ACC112 (cell line): ENCODE measurements around the gene CCDC71.

Experiments used
- H2AFZ ChIP-seq: fragments of 200-600 bp; sonication (generic); one replicate; pipeline ENCODE4 v1.6.0; 2017; ENCODE audit warnings: antibody characterized with exemption, low read length; ENCODE audit not compliant: unreplicated experiment
- H3K27ac ChIP-seq: fragments of 200-600 bp; sonication (generic); 2 replicates; pipeline ENCODE4 v1.5.1; 2014; ENCODE audit warnings: low read depth, mild to moderate bottlenecking, antibody characterized with exemption, low read length, moderate library complexity
- H3K27me3 ChIP-seq: fragments of 200-600 bp; sonication (generic); 2 replicates; pipeline ENCODE4 v1.6.1; 2014; ENCODE audit warnings: mild to moderate bottlenecking, antibody characterized with exemption, low read length, moderate library complexity, mixed read lengths; ENCODE audit not compliant: insufficient read depth
- H3K36me3 ChIP-seq: fragments of 200-600 bp; sonication (generic); 2 replicates; pipeline ENCODE4 v1.6.1; 2016; ENCODE audit warnings: mild to moderate bottlenecking, antibody characterized with exemption, low read length, moderate library complexity, mixed read lengths; ENCODE audit not compliant: insufficient read depth
- H3K4me1 ChIP-seq: fragments of 200-600 bp; sonication (generic); one replicate; pipeline ENCODE4 v1.6.1; 2016; ENCODE audit warnings: low read length, mixed read lengths; ENCODE audit not compliant: insufficient read depth, unreplicated experiment, control insufficient read depth
- H3K4me3 ChIP-seq: fragments of 200-600 bp; sonication (generic); 2 replicates; pipeline ENCODE4 v1.5.1; 2014; ENCODE audit warnings: mild to moderate bottlenecking, low read depth, low read length
- H3K79me2 ChIP-seq: fragments of 200-600 bp; sonication (generic); one replicate; pipeline ENCODE4 v1.6.0; 2016; ENCODE audit warnings: low read length; ENCODE audit not compliant: control insufficient read depth, unreplicated experiment, insufficient read depth

The CCDC71 gene

DNA sequence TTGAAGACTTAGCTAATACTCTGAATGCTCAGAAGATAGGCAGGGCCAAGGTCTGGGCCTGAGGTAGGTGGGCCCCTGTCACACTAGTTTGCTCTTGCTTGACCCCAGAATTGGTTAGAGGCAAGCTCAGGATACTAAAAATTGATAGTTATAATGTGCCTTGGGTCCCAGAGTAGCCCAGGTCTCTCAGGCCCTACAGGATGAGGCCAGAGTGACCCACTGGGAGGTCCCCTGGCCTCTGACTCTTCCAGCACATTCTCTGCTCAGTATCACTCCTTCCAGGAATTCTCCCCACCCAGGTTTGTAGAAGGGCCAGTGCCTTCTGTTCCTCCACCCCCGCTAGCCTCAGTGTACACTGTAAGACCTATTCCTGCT lies 4.6 kb upstream of the CCDC71 start:
- H3K79me2 ChIP-seq: peaks cover 13% of the 10 kb centered on the region
- H3K36me3 ChIP-seq: no peaks in the 10 kb centered on the region; the same call in 1 of the 2 replicates
- H2AFZ ChIP-seq: peak overlapping the region; percentile 90
- peaks cover 37% of the 10 kb centered on the region for H3K4me1 ChIP-seq
- no peak overlapping the region for H3K27ac ChIP-seq
- H3K27me3 ChIP-seq: no peaks in the 10 kb centered on the region
- H3K4me3 ChIP-seq: peak overlapping the region; percentile 84

DNA sequence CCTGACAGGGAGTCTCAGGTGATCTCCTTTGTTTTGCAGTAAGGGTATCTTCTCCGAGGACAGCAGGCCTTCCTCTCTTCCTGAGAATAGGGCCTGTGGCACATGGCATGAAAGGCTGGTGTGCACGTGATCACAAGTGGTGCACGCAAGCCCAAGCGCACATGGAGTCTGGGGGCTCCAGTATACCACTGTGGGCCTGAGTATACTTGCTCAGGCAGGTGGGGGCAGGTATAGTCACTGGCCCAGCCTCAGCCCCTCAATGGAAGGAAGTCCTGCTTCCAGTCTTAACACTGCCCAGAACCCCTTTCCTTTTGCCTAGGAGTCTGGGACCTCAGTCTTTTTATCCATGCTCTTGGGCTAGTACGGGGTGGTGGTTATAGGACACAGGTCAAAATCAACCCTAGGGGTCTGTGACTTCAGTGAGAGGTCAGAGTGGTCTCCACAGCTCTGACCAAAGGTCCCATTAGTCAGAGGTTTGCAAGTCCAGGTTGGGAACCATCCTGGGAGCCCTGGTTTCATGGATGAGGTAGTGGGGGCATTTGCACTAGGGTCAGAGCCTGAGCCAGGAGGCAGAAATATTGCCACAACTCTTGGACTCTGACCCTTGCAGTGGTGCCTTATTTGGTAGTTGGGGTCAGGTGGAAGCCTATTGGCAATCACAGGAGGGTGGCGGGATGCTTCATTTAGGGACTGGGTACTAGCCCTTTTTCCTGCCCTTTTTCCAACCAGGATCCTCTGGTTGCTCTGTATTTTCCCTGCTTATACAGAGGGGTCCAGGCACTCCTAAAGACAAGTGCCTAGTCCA lies 823 bp upstream of the CCDC71 start:
- H3K79me2 ChIP-seq: peaks cover 35% of the 10 kb centered on the region
- H3K4me1 ChIP-seq: peaks cover 24% of the 10 kb centered on the region
- peaks cover 12% of the 10 kb centered on the region; the same call in 1 of the 2 replicates for H3K36me3 ChIP-seq
- H3K27me3 ChIP-seq: no peaks in the 10 kb centered on the region
- no peak overlapping the region for H3K27ac ChIP-seq
- peak overlapping the region; percentile 95 for H3K4me3 ChIP-seq
- H2AFZ ChIP-seq: peak overlapping the region; percentile 98

DNA sequence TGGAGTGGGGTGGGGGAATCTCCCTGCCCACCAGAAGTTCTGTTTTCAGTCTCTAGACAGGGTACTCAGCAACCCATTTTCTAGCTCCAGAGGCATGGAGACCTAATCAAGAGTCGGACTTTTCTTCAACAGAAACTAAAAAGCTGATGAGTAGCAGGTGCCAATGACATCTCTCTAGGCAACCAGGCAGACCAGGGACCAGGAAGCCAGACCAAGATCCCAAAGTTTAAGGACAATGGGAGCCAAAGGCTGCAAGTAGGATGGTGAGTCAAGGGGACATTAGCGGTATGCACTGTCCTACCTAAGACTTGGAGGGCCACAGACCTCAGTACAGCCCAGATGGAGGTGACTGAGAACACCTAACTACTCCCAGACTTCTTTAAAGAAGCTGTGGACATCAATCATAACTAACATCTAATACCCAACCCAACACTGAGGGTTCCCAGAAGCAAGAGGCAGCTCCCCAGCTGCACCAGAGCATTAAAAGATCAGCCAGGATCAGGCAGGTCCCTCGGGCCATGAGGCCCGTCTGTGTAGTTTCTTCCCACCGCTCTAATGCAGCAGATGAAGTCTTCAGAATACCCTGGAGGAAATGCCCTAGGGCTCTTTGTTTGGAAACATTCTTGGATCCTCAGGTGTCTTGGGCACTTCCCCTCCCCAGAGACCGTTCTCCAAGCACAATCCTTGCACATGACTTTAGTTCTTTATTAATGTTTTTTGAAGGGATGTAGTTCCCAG lies 979 bp downstream of the CCDC71 start:
- Histone ChIP-seq H3K27me3 (no peaks in the 10 kb centered on the region), H3K79me2 (peaks cover 34% of the 10 kb centered on the region), H2AFZ (no peak overlapping the region), H3K4me3 (peak overlapping the region; percentile 95), H3K27ac (peak overlapping the region; percentile 36), H3K36me3 (peaks cover 13% of the 10 kb centered on the region; the same call in 1 of the 2 replicates), H3K4me1 (peaks cover 15% of the 10 kb centered on the region)

DNA sequence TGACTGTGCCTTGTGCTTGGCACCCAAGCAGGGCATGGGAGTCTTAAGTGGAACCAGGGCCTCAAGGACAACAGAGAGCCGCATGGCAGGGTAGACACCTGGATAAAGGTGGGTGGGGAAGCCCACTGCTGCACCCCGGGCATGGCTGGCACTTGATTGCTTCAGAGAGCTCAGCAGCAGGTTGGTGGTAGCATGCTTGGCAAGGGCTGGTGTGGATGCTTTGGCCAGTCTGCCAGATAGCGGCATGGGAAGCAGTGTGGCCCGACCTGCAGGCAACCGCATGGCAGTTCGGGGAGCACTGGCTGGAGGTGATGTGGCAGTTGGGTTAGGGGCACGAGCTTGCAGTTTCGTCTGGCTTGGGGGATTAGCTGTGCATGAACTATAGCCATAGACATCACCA lies 2.5 kb downstream of the CCDC71 start:
- no peak overlapping the region for H3K4me3 ChIP-seq
- no peak overlapping the region for H2AFZ ChIP-seq
- no peaks in the 10 kb centered on the region for H3K27me3 ChIP-seq
- peaks cover 34% of the 10 kb centered on the region for H3K79me2 ChIP-seq
- peaks cover 15% of the 10 kb centered on the region for H3K4me1 ChIP-seq
- peaks cover 13% of the 10 kb centered on the region; the same call in 1 of the 2 replicates for H3K36me3 ChIP-seq
- H3K27ac ChIP-seq: no peak overlapping the region

DNA sequence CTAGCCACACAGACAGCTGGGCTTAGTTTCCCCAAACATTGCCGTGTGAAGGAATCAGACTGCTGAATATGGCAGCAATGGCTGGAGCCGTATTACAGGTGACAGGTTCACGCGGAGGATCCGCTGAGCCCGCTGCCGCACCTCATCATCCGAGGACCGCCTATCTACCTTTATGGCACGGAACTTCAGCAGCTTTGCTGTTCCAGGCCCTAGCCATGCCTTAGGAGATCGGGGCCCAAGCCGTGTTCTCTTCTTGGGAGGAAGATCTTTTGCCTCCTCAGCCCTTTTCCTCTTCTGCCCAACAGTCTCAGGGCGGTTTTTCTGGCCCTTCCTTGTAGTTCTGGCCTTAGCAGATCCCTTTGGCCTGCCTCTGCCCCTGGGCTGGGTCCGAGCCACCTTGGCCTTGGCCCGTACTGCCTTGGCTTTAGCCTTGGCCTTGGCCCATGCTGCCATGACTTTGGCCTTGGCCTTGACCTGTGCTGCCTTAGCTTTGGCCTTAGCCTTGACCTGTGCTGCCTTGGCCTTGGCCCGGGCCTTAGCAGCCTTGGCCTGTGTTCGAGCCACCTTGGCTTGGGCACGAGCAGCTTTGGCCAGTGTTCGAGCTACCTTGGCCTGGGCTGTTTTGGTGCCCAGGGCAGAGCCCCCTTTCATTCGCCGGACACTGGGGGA lies 3.2 kb downstream of the CCDC71 start:
- Histone ChIP-seq H3K27me3 (no peaks in the 10 kb centered on the region), H3K27ac (no peak overlapping the region), H2AFZ (no peak overlapping the region), H3K79me2 (peaks cover 34% of the 10 kb centered on the region), H3K4me3 (no peak overlapping the region), H3K36me3 (peaks cover 13% of the 10 kb centered on the region; the same call in 1 of the 2 replicates), H3K4me1 (peaks cover 15% of the 10 kb centered on the region)

DNA sequence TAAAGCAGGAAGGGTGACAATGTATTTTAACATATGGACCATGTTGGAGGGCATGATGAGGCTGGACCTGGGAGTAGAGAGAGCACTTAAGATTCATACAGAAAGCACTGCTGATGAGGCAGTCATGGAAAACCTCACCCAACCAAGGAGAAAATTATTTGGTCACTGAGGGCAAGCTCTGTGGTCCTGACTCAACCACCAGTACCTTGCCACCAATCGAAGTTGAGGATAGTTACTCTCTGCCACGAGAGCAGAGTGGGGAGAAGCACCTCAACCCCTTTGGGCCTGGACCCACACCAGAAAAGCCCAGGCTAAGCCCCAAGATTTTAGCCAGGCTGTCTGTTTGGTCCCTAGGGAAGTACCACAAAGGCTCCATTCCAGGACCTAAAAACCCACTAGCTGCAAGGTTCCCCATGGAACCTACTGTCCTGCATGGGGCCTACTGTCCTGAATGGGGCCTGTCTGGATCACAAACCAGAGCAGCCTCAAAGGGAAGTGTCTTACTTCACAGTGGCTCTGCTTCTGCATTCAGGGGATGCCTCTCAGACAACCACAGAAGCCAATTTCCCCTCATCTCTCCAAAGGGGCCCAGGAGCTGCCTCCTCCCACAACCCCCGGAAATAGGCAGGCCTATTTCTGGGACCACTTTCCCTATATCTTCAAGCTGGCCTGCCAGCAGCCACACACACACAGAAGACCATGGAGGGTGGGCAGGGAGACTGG lies 4.2 kb downstream of the CCDC71 start:
- Histone ChIP-seq H3K27me3 (no peaks in the 10 kb centered on the region), H3K4me1 (peaks cover 15% of the 10 kb centered on the region), H3K36me3 (peaks cover 13% of the 10 kb centered on the region; the same call in 1 of the 2 replicates), H2AFZ (no peak overlapping the region), H3K4me3 (no peak overlapping the region), H3K27ac (no peak overlapping the region), H3K79me2 (peaks cover 33% of the 10 kb centered on the region)

DNA sequence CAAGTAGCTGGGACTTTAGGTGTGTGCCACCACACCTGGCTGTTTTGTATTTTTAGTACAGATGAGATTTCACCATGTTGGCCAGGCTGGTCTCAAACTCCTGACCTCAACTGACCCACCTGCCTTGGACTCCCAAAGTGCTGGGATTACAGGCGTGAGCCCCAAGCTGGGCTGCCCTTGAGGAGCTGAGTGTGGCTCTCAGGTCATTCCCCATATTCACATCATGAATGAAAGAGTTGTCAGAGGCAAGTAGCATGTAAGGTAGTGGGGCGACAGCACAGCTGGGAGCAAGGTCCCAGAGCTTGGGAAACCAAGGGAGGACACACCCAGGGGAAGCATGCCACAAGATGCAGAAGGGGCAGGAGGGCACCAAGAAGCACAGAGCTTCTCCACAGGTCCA lies 4.9 kb downstream of the CCDC71 start:
- Histone ChIP-seq H3K27me3 (no peaks in the 10 kb centered on the region), H3K4me3 (no peak overlapping the region), H3K79me2 (peaks cover 26% of the 10 kb centered on the region), H3K4me1 (peaks cover 11% of the 10 kb centered on the region), H2AFZ (no peak overlapping the region), H3K36me3 (peaks cover 13% of the 10 kb centered on the region; the same call in 1 of the 2 replicates), H3K27ac (no peak overlapping the region)

DNA sequence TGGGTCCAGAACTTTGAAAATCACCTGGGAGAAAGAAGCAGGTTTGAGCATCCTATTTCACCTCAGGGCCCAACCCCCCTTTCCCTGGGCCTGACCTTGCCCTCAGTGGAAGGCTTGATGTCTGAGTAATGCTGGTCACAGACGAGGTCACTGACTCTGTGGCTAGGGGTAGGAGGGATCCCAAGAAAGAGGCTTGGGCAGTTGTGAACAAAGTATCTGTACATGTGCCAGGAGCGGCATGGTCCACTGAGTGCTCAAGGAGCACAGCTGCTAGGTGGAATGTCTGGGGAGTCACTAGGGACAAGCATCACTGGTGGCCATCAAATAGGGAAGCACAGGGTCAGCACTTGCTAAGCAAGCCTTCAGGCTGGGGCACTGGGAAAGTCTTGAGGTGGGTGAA lies 7.3 kb downstream of the CCDC71 start:
- no peak overlapping the region for H3K27ac ChIP-seq
- no peaks in the 10 kb centered on the region for H3K27me3 ChIP-seq
- H3K4me1 ChIP-seq: no peaks in the 10 kb centered on the region
- H2AFZ ChIP-seq: no peak overlapping the region
- H3K4me3 ChIP-seq: no peak overlapping the region
- peaks cover 5% of the 10 kb centered on the region for H3K79me2 ChIP-seq
- peaks cover 10% of the 10 kb centered on the region; the same call in 1 of the 2 replicates for H3K36me3 ChIP-seq

DNA sequence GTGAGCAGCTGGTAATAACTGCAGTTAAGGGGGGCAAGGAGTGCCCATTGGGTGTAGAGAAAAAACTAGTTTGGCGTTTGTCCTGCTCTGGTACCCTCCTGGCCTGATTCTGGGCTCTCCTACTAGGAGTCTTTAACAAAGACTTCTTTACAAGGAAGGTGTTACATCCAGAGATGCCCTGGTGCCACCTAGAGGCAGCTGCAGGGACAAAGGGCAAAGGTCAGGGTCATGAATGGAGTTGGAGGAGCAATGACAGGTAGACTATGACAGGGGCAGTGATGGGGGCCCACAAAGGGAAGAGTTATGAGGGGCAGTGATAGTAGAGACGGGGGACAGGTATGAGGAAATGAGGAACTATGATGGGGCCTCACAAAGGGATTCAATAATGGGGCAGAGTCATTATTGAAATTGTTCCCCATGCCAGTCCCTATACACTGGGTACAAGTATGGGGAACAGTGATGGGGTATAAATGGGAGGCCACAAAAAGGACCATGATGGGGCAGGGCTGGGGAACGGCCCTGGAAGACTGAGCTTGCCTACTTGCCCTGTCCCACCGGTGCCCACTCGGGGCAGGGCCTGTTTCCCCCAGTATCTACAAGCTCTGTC lies 7.9 kb downstream of the CCDC71 start:
- Histone ChIP-seq H2AFZ (no peak overlapping the region), H3K27me3 (no peaks in the 10 kb centered on the region), H3K4me3 (no peak overlapping the region), H3K79me2 (no peaks in the 10 kb centered on the region), H3K27ac (no peak overlapping the region), H3K4me1 (no peaks in the 10 kb centered on the region), H3K36me3 (peaks cover 4% of the 10 kb centered on the region; the same call in 1 of the 2 replicates)

DNA sequence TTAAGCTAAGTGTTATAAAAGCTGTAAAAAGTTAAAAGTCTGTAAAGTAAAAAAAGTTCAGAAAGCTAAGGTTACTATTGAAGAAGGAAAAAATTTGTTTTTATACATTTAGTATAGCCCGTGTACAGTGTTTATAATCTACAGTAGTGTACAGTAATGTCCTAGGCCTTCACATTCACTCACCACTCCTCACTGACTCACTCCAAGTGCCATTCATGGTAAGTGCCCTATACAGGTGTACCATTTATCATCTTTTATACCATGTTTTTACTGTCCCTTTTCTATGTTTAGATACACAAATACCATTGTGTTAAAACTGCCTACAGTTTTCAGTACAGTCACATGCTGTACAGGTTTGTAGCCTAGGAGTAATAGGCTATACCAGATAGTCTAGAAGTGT lies 8.8 kb downstream of the CCDC71 start:
- Histone ChIP-seq H3K4me1 (no peaks in the 10 kb centered on the region), H3K79me2 (no peaks in the 10 kb centered on the region), H2AFZ (no peak overlapping the region), H3K4me3 (no peak overlapping the region), H3K27ac (no peak overlapping the region), H3K36me3 (0 out of 2 replicates have a peak, but pooled peaks cover 3% of the 10 kb centered on the region), H3K27me3 (no peaks in the 10 kb centered on the region)
